Stimulated activated CD4-positive, alpha-beta T cell treated with anti-CD3 and anti-CD28 coated beads, Interleukin-15, amount 100 ng/mL, for 48 hours (primary cell): Measurements from ENCODE around the gene DNAH10.

ENCODE experiments used
- DNase-seq, 2 donors: peaks; one replicate each; pipeline ENCODE4 v3.0.0-alpha.2; 2020; ENCODE audit warnings: low read depth in 2 of 2

DNAH10 gene

GRCh38 chr12:123744836-123745235 lies 17.3 kb upstream of the DNAH10 start:
- DNase-seq: no peak

GRCh38 chr12:123747309-123747708 lies 14.8 kb upstream of the DNAH10 start:
- DNase-seq: no peak

DNA sequence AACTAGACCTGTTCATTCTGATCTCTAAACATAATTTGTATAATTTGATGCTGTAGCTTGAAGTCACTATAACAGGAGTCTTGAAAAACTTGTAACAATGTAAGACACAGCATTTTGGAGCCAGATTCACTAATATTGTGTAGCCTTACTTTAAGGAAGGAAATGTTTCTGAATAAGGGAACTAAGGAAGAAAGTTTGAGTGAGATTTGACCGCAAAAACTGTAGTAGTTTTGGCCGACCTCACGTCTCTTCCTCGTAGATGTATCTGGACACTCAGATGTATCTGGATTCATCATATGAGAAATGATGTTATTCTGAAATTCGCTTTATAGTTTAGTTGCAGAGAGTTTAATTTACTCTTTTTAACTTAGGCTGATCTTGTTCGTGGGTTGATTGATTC lies 13.9 kb upstream of the DNAH10 start:
- no peak for DNase-seq

DNA sequence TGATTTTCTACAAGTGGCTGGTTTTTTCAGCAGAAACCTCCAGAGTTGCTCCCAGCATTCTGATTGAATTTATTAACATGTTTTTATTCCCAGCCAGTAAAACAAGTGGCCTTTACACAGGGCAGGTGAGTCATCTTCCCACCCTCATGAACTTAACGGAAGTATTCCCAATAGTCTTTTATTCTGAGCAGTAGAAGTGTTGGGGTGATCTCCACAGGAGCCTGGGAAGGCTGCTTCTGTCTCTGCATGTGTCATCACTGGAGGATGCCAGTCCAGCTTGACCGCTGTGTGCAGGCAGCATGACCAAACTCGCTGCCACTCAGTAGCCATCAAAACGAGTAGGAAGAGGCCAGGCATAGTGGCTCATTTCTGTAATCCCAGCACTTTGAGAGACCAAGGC lies 13.4 kb upstream of the DNAH10 start:
- DNase-seq: no peak

GRCh38 chr12:123749355-123749754 lies 12.7 kb upstream of the DNAH10 start:
- no peak for DNase-seq

GRCh38 chr12:123750159-123750656 lies 11.9 kb upstream of the DNAH10 start:
- DNase-seq: no peak

DNA sequence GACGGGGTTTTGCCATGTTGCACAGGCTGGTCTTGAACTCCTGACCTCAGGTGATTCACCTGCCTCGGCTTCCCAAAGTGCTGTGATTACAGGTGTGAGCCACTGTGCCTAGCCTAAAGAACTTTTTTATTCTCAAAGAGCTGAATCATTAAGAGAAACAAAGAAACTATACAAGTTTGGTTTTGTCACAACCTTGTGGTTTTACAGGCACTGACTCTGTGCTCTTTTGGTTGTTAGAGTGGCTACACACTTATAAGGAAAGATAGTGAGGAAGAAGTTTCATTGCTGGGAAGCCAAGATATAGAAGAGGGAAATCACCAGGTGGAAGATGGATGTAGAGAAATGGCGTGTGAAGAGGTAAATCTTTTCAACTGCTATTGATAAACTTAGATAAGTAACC lies 10.1 kb upstream of the DNAH10 start:
- DNase-seq: no peak

GRCh38 chr12:123754041-123754772 lies 7.9 kb upstream of the DNAH10 start:
- no peak for DNase-seq

GRCh38 chr12:123757561-123757960 lies 4.5 kb upstream of the DNAH10 start:
- DNase-seq: no peak

DNA sequence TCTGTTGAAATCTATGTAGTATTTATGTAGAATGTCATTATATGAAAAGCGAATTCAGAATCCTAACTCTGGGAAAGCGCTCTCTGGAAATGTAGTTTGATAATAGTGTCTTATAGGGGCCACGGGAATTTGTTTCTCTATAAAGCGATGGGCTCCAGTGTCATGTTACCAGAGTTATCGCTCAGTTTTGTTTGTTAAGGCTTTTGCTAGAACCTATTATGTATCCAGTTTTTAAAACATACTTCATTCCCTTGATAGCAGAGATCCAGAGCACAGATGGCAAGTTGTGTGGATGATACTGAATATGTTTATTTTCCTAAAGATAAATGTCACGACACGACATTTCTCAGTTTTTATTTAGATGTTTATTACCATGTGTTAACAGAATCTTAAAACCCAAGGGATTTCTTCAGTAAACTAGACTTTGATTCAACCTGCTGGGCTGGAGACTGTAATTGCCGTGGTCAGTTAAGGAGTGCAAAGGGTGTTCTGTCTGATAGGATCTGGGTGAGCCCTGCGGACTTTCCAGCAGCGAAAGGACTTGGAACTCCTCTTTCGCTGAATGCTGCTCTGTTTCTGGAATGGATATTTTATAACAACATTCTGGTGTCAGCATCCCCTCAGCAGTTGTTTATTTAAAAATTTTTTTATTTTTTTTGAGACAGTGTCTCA lies 1.7 kb upstream of the DNAH10 start:
- no peak for DNase-seq

DNA sequence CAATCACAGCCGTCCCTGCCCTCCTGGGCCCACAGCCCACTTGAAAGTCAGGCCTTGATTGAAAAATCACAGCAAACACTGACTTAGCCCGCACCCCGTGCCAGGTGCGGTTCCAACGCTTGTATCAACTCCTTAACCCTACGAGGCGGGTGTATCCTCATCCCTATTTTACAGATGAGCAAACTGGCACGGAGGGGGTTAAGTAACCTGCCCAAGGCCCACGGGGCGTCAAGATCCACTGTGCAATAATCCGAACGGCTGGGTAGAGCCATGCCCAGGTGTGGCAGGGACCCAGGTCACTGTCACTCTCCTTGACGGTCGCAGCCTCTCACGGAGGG lies 583 bp downstream of the DNAH10 start:
- no peak for DNase-seq

DNA sequence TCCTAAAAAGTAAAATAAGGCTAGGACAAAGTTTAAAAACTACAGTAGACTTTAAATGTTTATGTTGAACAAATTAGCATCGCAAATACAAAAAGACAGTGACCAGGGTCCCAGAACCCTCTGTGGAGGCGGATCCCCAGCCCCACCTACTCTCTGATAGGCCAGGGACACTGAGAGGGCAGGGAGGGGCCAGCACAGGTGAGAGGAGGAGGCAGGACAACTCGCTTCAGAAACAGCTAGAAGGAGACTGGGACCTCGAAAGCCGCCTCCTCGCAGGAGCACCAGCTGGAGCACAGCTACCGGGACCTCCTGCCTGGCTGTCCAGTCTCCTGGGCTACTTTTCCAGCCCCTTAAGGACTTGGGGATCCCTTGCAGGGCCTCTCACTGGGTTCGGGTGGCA lies 992 bp downstream of the DNAH10 start:
- DNase-seq: no peak

GRCh38 chr12:123764109-123764508 lies 2.0 kb downstream of the DNAH10 start:
- no peak for DNase-seq

DNA sequence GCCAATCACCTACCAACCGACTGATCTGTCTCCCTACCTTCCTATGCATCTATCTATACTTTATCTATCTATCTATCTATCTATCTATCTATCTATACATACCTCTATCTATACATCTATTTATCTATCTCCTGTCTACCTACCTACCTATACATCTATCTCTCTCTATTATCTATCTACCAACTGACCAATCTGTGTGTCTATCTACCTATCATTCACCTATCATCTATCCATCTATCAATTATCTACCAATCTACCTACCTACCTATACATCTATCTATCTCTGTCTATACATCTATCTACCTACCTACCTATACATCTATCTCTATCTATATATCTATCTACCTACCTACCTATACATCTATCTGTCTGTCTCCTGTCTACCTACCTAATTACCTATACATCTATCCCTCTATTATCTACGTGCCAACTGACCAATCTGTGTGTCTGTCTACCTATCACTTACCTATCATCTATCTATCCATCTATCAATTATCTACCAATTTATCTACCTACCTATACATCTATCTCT lies 3.5 kb downstream of the DNAH10 start:
- DNase-seq: no peak

DNA sequence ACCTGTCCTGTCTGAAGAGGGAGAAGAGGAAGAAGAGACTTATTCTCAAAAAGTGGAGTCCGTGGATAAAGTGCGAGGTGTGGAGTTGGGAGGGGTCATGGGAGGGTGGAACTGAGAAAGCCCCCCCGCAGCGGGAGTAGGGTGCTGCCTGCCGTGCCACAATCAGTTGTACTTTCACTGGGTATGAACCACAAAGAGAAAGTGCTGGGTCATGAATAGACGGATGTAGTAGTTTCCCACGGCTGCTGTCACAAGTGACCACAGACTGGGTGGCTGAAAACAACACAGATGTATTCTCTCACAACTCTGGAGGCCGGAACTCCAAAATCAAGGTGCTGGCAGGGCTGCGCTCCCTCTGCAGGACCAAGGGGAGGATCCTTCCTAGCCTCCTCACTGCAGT lies 5.5 kb downstream of the DNAH10 start:
- DNase-seq: no peak

- DNase-seq: no peak
Observed at GRCh38 chr12:123771261-123771660, 9.2 kb downstream of the DNAH10 start.

DNA sequence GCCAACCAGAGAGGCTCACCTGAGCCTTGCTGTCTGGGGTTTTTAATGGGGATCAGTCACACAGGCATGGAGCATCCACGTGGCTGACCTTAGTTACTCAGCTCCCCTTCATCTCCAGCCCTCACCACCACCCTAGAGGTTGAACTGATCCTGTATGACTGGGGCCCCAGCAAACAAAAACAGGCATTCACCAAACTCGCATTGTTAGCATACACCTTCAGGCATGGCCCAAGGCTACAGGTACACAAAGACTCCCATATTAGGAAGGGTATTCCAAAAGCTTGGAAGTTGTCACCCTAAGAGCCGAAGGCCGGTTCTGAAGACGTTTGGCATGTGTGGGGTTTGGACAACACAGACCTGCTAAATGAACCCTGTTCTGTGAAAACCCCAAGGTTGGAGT lies 10.0 kb downstream of the DNAH10 start:
- no peak for DNase-seq

GRCh38 chr12:123773375-123773774 lies 11.3 kb downstream of the DNAH10 start:
- no peak for DNase-seq

- no peak for DNase-seq
Observed at GRCh38 chr12:123779551-123779950, 17.4 kb downstream of the DNAH10 start.

GRCh38 chr12:123782997-123783792 lies 21.1 kb downstream of the DNAH10 start:
- DNase-seq: no peak

DNA sequence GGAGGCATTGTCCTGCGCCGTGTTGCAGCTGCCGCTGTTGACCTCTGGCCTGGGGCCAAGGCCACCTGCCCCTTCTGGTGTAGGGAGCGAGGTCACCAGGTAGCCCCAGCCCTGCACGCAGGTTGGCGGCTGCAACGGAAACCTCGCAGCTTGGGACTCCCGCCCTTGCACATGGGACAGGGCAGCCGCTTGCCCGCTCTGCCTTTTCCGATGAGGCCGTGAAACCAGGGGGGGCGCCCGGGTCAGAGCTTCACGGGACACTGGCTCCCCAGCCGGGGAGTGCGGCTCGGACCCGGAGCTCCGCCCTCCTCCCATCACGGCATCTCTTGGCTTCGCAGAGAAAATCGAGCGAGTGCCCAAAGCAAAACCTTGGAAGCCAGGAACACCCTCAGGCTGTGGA lies 25.4 kb downstream of the DNAH10 start:
- no peak for DNase-seq

GRCh38 chr12:123788541-123788940 lies 26.4 kb downstream of the DNAH10 start:
- no peak for DNase-seq
